ENCODE data around the gene ZNF488.

GRCh38 chr10:47335906-47336305 lies 48.2 kb downstream of the ZNF488 start:
- TF ChIP-seq POLR2A (IDR thresholded peaks at IDR 0.05; ENCODE audit: low read depth), result no peak
- no peak for TF ChIP-seq CTCF (IDR thresholded peaks at IDR 0.05)
- TF ChIP-seq POLR2AphosphoS5 (IDR thresholded peaks at IDR 0.05), result no peak

Measured in esophagus muscularis mucosa (tissue), 3 donors.